ENCODE data around the gene SMYD3.

- TF ChIP-seq, protein P1, sequence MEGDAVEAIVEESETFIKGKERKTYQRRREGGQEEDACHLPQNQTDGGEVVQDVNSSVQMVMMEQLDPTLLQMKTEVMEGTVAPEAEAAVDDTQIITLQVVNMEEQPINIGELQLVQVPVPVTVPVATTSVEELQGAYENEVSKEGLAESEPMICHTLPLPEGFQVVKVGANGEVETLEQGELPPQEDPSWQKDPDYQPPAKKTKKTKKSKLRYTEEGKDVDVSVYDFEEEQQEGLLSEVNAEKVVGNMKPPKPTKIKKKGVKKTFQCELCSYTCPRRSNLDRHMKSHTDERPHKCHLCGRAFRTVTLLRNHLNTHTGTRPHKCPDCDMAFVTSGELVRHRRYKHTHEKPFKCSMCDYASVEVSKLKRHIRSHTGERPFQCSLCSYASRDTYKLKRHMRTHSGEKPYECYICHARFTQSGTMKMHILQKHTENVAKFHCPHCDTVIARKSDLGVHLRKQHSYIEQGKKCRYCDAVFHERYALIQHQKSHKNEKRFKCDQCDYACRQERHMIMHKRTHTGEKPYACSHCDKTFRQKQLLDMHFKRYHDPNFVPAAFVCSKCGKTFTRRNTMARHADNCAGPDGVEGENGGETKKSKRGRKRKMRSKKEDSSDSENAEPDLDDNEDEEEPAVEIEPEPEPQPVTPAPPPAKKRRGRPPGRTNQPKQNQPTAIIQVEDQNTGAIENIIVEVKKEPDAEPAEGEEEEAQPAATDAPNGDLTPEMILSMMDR (IDR thresholded peaks at IDR 0.05), result no peak
- no peak for TF ChIP-seq POLR2A (IDR thresholded peaks at IDR 0.05)
Observed at GRCh38 chr1:246149543-246149942, 357.5 kb downstream of the SMYD3 start.
